ENCODE data around the gene CENPV.

Gene CENPV

DNA sequence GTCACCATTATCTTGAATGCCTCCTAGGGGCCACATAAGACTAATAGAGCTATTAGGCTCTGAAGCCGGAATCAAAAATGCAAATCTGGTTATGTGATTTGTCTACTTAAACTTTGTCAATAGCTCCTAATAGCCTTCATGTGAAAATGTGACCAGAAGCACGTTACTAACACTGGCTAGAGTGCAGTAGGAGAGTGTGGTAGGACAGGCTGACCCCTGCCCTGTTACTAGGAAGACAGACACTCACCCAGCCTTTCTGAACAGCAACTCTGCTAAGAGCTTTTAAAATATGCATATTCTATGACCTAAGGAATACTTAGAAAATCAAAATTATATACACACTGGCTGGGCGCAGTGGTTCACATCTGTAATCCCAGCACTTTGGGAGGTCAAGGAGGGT, 26.3 kb downstream of the CENPV start:
- H3K4me2 ChIP-seq (ENCODE audit: low read length), result peak overlapping the region; percentile 22; the same call in 1 of the 2 replicates
- peaks cover 12% of the 10 kb centered on the region for H3K36me3 ChIP-seq (ENCODE audit: control insufficient read depth, low read length)
- H3K27me3 ChIP-seq (ENCODE audit: control insufficient read depth, low read length), result no peaks in the 10 kb centered on the region
- no peaks in the 10 kb centered on the region for H3K79me2 ChIP-seq (ENCODE audit: control insufficient read depth, low read length)
- H3K9me3 ChIP-seq (ENCODE audit: control insufficient read depth, insufficient read depth, low read length), result no peaks in the 10 kb centered on the region
- no peaks in the 10 kb centered on the region for H4K20me1 ChIP-seq (ENCODE audit: control insufficient read depth, insufficient read depth, low read depth, low read length)
- no peak overlapping the region for H3K4me3 ChIP-seq (ENCODE audit: low read length)
- H3K9me2 ChIP-seq (replicated peaks; ENCODE audit: control insufficient read depth, low read length), result no peaks in the 10 kb centered on the region
- peaks cover 4% of the 10 kb centered on the region for H3F3A ChIP-seq (ENCODE audit: control insufficient read depth, insufficient read depth)
- H3K4me1 ChIP-seq (ENCODE audit: control insufficient read depth, low read length), result peaks cover 38% of the 10 kb centered on the region
- H3K27ac ChIP-seq (ENCODE audit: low read depth, low read length), result no peak overlapping the region
- no peak for TF ChIP-seq EZH2phosphoT487 (IDR thresholded peaks at IDR 0.05; ENCODE audit: borderline replicate concordance, low read length)
- TF ChIP-seq, protein P1, sequence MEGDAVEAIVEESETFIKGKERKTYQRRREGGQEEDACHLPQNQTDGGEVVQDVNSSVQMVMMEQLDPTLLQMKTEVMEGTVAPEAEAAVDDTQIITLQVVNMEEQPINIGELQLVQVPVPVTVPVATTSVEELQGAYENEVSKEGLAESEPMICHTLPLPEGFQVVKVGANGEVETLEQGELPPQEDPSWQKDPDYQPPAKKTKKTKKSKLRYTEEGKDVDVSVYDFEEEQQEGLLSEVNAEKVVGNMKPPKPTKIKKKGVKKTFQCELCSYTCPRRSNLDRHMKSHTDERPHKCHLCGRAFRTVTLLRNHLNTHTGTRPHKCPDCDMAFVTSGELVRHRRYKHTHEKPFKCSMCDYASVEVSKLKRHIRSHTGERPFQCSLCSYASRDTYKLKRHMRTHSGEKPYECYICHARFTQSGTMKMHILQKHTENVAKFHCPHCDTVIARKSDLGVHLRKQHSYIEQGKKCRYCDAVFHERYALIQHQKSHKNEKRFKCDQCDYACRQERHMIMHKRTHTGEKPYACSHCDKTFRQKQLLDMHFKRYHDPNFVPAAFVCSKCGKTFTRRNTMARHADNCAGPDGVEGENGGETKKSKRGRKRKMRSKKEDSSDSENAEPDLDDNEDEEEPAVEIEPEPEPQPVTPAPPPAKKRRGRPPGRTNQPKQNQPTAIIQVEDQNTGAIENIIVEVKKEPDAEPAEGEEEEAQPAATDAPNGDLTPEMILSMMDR (IDR thresholded peaks at IDR 0.05; ENCODE audit: low read depth, low read length, poor library complexity, severe bottlenecking), result no peak

DNA sequence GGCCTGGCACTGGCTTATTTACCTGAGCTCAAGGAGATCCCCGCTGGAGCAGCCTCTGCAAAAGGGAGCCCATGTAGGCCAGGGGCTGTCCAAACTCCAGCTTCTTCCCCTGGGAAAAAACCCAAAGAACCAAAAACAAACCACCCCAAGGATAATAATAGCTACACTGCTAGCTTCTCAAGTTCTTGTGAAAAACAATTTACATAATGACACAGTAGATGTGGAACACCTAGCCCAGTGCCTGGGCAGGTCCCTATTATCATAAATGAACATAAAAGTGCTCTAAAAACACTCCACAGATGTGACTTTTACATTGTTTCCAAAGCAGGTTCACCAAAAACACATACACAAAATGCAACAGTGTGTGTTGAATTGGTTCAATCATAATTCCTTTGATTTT, 27.3 kb downstream of the CENPV start:
- Histone ChIP-seq H4K20me1 (ENCODE audit: control insufficient read depth, insufficient read depth, low read depth, low read length) (no peaks in the 10 kb centered on the region), H3K36me3 (ENCODE audit: control insufficient read depth, low read length) (peaks cover 12% of the 10 kb centered on the region), H3K4me2 (ENCODE audit: low read length) (no peak overlapping the region), H3K27ac (ENCODE audit: low read depth, low read length) (no peak overlapping the region), H3K4me3 (ENCODE audit: low read length) (no peak overlapping the region), H3K4me1 (ENCODE audit: control insufficient read depth, low read length) (peaks cover 38% of the 10 kb centered on the region), H3K27me3 (ENCODE audit: control insufficient read depth, low read length) (no peaks in the 10 kb centered on the region), H3F3A (ENCODE audit: control insufficient read depth, insufficient read depth) (peaks cover 4% of the 10 kb centered on the region), H3K9me3 (ENCODE audit: control insufficient read depth, insufficient read depth, low read length) (no peaks in the 10 kb centered on the region), H3K79me2 (ENCODE audit: control insufficient read depth, low read length) (no peaks in the 10 kb centered on the region), H3K9me2 (replicated peaks; ENCODE audit: control insufficient read depth, low read length) (no peaks in the 10 kb centered on the region)
- TF ChIP-seq, protein P1 (IDR thresholded peaks at IDR 0.05; ENCODE audit: low read depth, low read length, poor library complexity, severe bottlenecking), result no peak
- no peak for TF ChIP-seq EZH2phosphoT487 (IDR thresholded peaks at IDR 0.05; ENCODE audit: borderline replicate concordance, low read length)

DNA sequence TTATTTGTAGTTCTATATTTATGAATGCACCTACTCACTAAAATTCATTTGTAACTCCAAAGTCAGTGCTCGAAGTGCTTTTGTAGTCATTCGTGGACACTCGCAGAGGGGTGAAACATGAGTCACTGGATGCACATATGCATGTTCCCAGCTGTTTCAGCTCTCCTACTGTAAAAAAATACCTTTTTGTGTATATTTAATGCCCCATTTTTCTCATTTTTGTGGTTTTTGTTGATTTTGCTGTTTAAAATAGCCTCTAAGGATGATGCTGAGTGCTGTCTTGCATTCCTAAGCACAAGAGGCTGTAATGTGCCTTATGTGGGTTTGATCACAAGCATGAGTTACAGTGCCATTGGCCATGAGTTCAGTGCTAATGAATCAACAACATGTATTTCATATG, 30.6 kb downstream of the CENPV start:
- no peaks in the 10 kb centered on the region for H3K27me3 ChIP-seq (ENCODE audit: control insufficient read depth, low read length)
- H3K27ac ChIP-seq (ENCODE audit: low read depth, low read length), result no peak overlapping the region
- H3K9me3 ChIP-seq (ENCODE audit: control insufficient read depth, insufficient read depth, low read length), result no peaks in the 10 kb centered on the region
- no peak for TF ChIP-seq EZH2phosphoT487 (IDR thresholded peaks at IDR 0.05; ENCODE audit: borderline replicate concordance, low read length)
- TF ChIP-seq, protein P1 (IDR thresholded peaks at IDR 0.05; ENCODE audit: low read depth, low read length, poor library complexity, severe bottlenecking), result no peak
- H4K20me1 ChIP-seq (ENCODE audit: control insufficient read depth, insufficient read depth, low read depth, low read length), result no peaks in the 10 kb centered on the region
- H3K36me3 ChIP-seq (ENCODE audit: control insufficient read depth, low read length), result peaks cover 12% of the 10 kb centered on the region
- H3F3A ChIP-seq (ENCODE audit: control insufficient read depth, insufficient read depth), result peaks cover 4% of the 10 kb centered on the region
- H3K4me3 ChIP-seq (ENCODE audit: low read length), result no peak overlapping the region
- H3K4me1 ChIP-seq (ENCODE audit: control insufficient read depth, low read length), result peaks cover 19% of the 10 kb centered on the region
- no peak overlapping the region for H3K4me2 ChIP-seq (ENCODE audit: low read length)
- no peaks in the 10 kb centered on the region for H3K9me2 ChIP-seq (replicated peaks; ENCODE audit: control insufficient read depth, low read length)
- H3K79me2 ChIP-seq (ENCODE audit: control insufficient read depth, low read length), result no peaks in the 10 kb centered on the region
